ENCODE measurements around the gene NPTN.
A peak's percentile ranks its signal among the peaks of the same experiment; 100 is the strongest.

Gene NPTN

DNA sequence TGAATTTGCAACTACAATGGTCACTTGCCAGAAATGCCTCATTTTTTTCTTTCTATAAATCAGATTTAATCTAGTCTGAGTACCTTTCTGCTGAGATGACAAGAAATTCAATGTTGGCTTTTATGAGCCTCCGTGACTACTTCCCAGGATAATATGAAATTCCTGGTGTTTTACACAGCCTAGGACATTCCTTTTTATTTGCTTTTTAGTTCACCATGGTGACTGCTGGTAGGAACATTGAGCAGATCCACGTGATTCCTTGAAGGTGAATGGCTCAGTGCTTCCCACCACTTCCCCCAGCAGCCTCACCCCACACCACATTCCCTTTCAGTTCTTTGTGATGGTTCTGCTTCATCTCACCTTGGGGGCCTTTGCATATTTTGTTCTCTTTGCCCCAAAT lies 4.3 kb upstream of the NPTN start:
- peaks cover 4% of the 10 kb centered on the region for H3K79me2 ChIP-seq (ENCODE audit: low read length)
- no peaks in the 10 kb centered on the region for H3K9me2 ChIP-seq (replicated peaks; ENCODE audit: insufficient read depth, low read length)
- H3K4me2 ChIP-seq (ENCODE audit: low read depth, low read length) = no peak overlapping the region
- no peak overlapping the region for H2AFZ ChIP-seq (ENCODE audit: low read length)
- no peaks in the 10 kb centered on the region for H3K36me3 ChIP-seq (replicated peaks; ENCODE audit: insufficient read depth, low read length)
- no peaks in the 10 kb centered on the region for H3K27me3 ChIP-seq (replicated peaks; ENCODE audit: insufficient read depth, low read length)
- no peaks in the 10 kb centered on the region for H3K9me3 ChIP-seq (replicated peaks; ENCODE audit: insufficient read depth, low read length)
- H4K20me1 ChIP-seq (ENCODE audit: insufficient read depth, low read length) = no peaks in the 10 kb centered on the region
- H3F3A ChIP-seq (ENCODE audit: insufficient read depth, low read length) = no peaks in the 10 kb centered on the region
- H3K4me3 ChIP-seq (ENCODE audit: low read length) = no peak overlapping the region
- no peak for TF ChIP-seq EZH2phosphoT487 (IDR thresholded peaks at IDR 0.05; ENCODE audit: low read length)
- TF ChIP-seq EZH2 (optimal IDR thresholded peaks at IDR 0.05; ENCODE audit: low read depth, low read length) = no peak
- TF ChIP-seq, protein P1, sequence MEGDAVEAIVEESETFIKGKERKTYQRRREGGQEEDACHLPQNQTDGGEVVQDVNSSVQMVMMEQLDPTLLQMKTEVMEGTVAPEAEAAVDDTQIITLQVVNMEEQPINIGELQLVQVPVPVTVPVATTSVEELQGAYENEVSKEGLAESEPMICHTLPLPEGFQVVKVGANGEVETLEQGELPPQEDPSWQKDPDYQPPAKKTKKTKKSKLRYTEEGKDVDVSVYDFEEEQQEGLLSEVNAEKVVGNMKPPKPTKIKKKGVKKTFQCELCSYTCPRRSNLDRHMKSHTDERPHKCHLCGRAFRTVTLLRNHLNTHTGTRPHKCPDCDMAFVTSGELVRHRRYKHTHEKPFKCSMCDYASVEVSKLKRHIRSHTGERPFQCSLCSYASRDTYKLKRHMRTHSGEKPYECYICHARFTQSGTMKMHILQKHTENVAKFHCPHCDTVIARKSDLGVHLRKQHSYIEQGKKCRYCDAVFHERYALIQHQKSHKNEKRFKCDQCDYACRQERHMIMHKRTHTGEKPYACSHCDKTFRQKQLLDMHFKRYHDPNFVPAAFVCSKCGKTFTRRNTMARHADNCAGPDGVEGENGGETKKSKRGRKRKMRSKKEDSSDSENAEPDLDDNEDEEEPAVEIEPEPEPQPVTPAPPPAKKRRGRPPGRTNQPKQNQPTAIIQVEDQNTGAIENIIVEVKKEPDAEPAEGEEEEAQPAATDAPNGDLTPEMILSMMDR (IDR thresholded peaks at IDR 0.05; ENCODE audit: low read length) = no peak
- H3K4me1 ChIP-seq (ENCODE audit: low read length) = 0 out of 2 replicates have a peak, but pooled peaks cover 2% of the 10 kb centered on the region
- no peak overlapping the region for H3K9ac ChIP-seq (ENCODE audit: low read length)
- H3K27ac ChIP-seq (ENCODE audit: low read length) = no peak overlapping the region
- no peak for DNase-seq

DNA sequence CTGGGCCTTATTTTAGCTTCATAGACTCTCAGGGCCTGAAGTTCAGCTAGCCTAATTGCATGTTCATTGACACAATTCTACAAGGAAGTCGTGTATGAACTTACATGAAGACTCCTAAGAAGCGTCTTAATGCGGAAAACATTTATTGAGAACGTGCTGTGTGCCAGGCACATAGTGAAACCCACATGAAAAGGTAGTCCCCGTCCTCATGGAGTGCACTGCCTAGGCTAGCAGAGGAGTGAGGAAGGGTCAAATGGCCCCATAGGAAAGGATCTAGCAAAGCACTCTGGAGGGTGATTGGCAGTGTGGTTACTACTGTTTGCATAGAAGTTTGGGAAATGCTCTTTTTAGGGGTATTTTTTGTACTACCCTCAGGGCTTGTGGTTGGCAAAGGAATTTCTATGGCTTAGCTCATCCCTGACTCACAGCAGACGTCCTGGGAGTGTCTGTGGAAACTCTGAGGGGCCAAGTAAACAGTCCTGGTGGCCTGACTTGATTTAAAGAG lies 854 bp upstream of the NPTN start:
- H3K27me3 ChIP-seq (replicated peaks; ENCODE audit: insufficient read depth, low read length) = no peaks in the 10 kb centered on the region
- peak overlapping the region; percentile 69 for H3K4me2 ChIP-seq (ENCODE audit: low read depth, low read length)
- DNase-seq = no peak
- TF ChIP-seq EZH2 (optimal IDR thresholded peaks at IDR 0.05; ENCODE audit: low read depth, low read length) (no peak), EZH2phosphoT487 (IDR thresholded peaks at IDR 0.05; ENCODE audit: low read length) (no peak)
- TF ChIP-seq, protein P1 (IDR thresholded peaks at IDR 0.05; ENCODE audit: low read length) = no peak
- peaks cover 39% of the 10 kb centered on the region for H3K79me2 ChIP-seq (ENCODE audit: low read length)
- H3K4me1 ChIP-seq (ENCODE audit: low read length) = peaks cover 23% of the 10 kb centered on the region
- H3K27ac ChIP-seq (ENCODE audit: low read length) = no peak overlapping the region
- H3K9me2 ChIP-seq (replicated peaks; ENCODE audit: insufficient read depth, low read length) = no peaks in the 10 kb centered on the region
- peak overlapping the region; percentile 56 for H3K4me3 ChIP-seq (ENCODE audit: low read length)
- 0 out of 2 replicates have a peak, but pooled peaks cover 9% of the 10 kb centered on the region for H3F3A ChIP-seq (ENCODE audit: insufficient read depth, low read length)
- no peaks in the 10 kb centered on the region for H4K20me1 ChIP-seq (ENCODE audit: insufficient read depth, low read length)
- peak overlapping the region; percentile 78 for H2AFZ ChIP-seq (ENCODE audit: low read length)
- H3K9me3 ChIP-seq (replicated peaks; ENCODE audit: insufficient read depth, low read length) = no peaks in the 10 kb centered on the region
- no peaks in the 10 kb centered on the region for H3K36me3 ChIP-seq (replicated peaks; ENCODE audit: insufficient read depth, low read length)
- peak overlapping the region; percentile 55; the same call in 1 of the 2 replicates for H3K9ac ChIP-seq (ENCODE audit: low read length)

DNA sequence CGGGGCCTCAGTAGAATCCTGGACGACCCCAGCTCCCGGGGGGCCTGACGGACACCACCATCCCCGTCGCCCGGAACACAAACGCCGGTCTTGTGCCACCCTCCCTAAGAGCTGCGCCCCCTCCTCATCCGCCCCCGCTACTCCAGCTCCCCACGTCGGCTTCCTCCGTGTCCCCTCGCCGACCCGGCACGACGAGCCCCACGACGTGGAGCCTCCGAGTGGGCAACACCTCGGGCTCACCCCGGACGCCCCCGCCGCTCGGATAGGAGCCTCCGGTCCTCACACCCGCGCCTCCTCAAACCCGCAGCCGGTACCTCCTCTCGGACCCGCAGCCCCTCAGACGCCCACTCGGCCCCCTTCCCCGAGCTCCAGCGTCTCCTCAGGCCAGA lies 525 bp downstream of the NPTN start:
- Histone ChIP-seq H3K9ac (ENCODE audit: low read length) (peak overlapping the region; percentile 72), H3K36me3 (replicated peaks; ENCODE audit: insufficient read depth, low read length) (no peaks in the 10 kb centered on the region), H2AFZ (ENCODE audit: low read length) (peak overlapping the region; percentile 28; the same call in 1 of the 2 replicates), H3F3A (ENCODE audit: insufficient read depth, low read length) (0 out of 2 replicates have a peak, but pooled peaks cover 9% of the 10 kb centered on the region), H4K20me1 (ENCODE audit: insufficient read depth, low read length) (peaks cover 5% of the 10 kb centered on the region; the same call in 1 of the 2 replicates), H3K9me2 (replicated peaks; ENCODE audit: insufficient read depth, low read length) (no peaks in the 10 kb centered on the region), H3K27ac (ENCODE audit: low read length) (no peak overlapping the region), H3K4me3 (ENCODE audit: low read length) (peak overlapping the region; percentile 79), H3K27me3 (replicated peaks; ENCODE audit: insufficient read depth, low read length) (no peaks in the 10 kb centered on the region), H3K9me3 (replicated peaks; ENCODE audit: insufficient read depth, low read length) (no peaks in the 10 kb centered on the region), H3K4me2 (ENCODE audit: low read depth, low read length) (peak overlapping the region; percentile 95), H3K79me2 (ENCODE audit: low read length) (peaks cover 52% of the 10 kb centered on the region), H3K4me1 (ENCODE audit: low read length) (peaks cover 23% of the 10 kb centered on the region)
- TF ChIP-seq EZH2phosphoT487 (IDR thresholded peaks at IDR 0.05; ENCODE audit: low read length) (no peak), EZH2 (optimal IDR thresholded peaks at IDR 0.05; ENCODE audit: low read depth, low read length) (no peak)
- TF ChIP-seq, protein P1 (IDR thresholded peaks at IDR 0.05; ENCODE audit: low read length) = no peak
- DNase-seq = no peak
